ENCODE data around the gene BACE1-AS. TPM values are rescaled to one million over a fixed set of nuclear protein-coding genes. Genes with fewer than 3 reads are reported as not detected.

Gene BACE1-AS
- total RNA-seq, 4 donors from 2014 or later, result 2.5 to 7.6 (median 6.3) TPM

DNA sequence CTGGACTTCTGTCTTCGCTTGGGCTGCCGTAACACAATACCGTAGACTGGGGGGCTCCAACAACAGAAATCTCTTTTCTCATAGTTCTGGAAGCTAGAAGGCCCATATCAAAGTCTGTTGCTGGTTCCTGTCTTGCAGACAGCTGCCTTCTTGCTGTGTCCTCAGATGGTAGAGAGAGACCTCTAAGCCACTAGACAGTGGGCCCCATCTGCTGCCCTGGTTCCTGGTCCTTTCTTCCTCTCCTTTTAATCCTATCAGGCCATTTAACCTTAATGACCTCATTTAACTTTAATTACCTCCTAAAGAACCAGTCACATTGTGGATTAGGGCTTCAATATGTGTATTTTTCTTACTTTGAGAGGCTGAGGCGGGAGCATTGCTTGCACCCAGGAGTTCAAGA, 45.9 kb downstream of the BACE1-AS start:
- no peaks in the 10 kb centered on the region for H3K9me3 ChIP-seq
- no peak overlapping the region for H3K4me3 ChIP-seq
- peaks cover 0 to 13% (median 0%) of the 10 kb centered on the region in 3 donors for H3K36me3 ChIP-seq
- no peaks in the 10 kb centered on the region for H3K4me1 ChIP-seq
- H3K27me3 ChIP-seq, result no peaks in the 10 kb centered on the region
- TF ChIP-seq, protein P1, sequence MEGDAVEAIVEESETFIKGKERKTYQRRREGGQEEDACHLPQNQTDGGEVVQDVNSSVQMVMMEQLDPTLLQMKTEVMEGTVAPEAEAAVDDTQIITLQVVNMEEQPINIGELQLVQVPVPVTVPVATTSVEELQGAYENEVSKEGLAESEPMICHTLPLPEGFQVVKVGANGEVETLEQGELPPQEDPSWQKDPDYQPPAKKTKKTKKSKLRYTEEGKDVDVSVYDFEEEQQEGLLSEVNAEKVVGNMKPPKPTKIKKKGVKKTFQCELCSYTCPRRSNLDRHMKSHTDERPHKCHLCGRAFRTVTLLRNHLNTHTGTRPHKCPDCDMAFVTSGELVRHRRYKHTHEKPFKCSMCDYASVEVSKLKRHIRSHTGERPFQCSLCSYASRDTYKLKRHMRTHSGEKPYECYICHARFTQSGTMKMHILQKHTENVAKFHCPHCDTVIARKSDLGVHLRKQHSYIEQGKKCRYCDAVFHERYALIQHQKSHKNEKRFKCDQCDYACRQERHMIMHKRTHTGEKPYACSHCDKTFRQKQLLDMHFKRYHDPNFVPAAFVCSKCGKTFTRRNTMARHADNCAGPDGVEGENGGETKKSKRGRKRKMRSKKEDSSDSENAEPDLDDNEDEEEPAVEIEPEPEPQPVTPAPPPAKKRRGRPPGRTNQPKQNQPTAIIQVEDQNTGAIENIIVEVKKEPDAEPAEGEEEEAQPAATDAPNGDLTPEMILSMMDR (IDR thresholded peaks at IDR 0.05), result no peak
- TF ChIP-seq POLR2A (IDR thresholded peaks at IDR 0.05), result no peak
- no peak for DNase-seq
- no peak overlapping the region for H3K27ac ChIP-seq

Small RNAs within 50 kb of the gene (small RNA-seq; reads per million reads assigned to genes)
- 0 reads per million in 2 donors for gene RF00564

Other genes starting within 250 kb of the BACE1-AS start
- 10 to 100 TPM; 58.8 to 85.8 (median 59.8) TPM for gene SIK3, start 192.9 kb upstream of the BACE1-AS start, total RNA-seq
- gene PAFAH1B2, start 147.1 kb upstream of the BACE1-AS start, total RNA-seq, result 10 to 100 TPM; 45.4 to 96.2 (median 66.9) TPM
- gene SIDT2, start 112.6 kb upstream of the BACE1-AS start, total RNA-seq, result 100 to 1,000 TPM in 3 of 4 donors, 10 to 100 TPM in 1; 69.3 to 201 (median 162) TPM
- gene TAGLN, start 92.0 kb upstream of the BACE1-AS start, total RNA-seq, result 100 to 1,000 TPM; 110 to 361 (median 254) TPM
- 100 to 1,000 TPM; 136 to 244 (median 171) TPM for gene PCSK7, start 59.3 kb upstream of the BACE1-AS start, total RNA-seq
- 10 to 100 TPM; 10.2 to 32.2 (median 13.4) TPM for gene RNF214, start 58.7 kb upstream of the BACE1-AS start, total RNA-seq
- gene BACE1, start 24.9 kb downstream of the BACE1-AS start, total RNA-seq, result 10 to 100 TPM in 2 of 4 donors, 1 to 10 TPM in 2; 5.6 to 11.4 (median 8.9) TPM
- gene CEP164, start 36.5 kb downstream of the BACE1-AS start, total RNA-seq, result 10 to 100 TPM; 12.3 to 45.4 (median 27.2) TPM